Medulla oblongata (tissue), 1 donor: ENCODE data around the gene TGFBR2.

Experiments used
- DNase-seq: peaks from one replicate; pipeline ENCODE4 v3.0.0-alpha.2; 2015; ENCODE audit errors: extremely low spot score

TGFBR2 gene

GRCh38 chr3:30692498-30693130 lies 86.2 kb downstream of the TGFBR2 start:
- DNase-seq: no peak

GRCh38 chr3:30693470-30694120 lies 87.2 kb downstream of the TGFBR2 start:
- peak; percentile 88 for DNase-seq

GRCh38 chr3:30694148-30694547 lies 87.7 kb downstream of the TGFBR2 start:
- DNase-seq: no peak

- no peak for DNase-seq
These were observed 88.3 kb downstream of the TGFBR2 start for GRCh38 chr3:30694668-30695067.

- DNase-seq: no peak
These were observed 89.1 kb downstream of the TGFBR2 start for GRCh38 chr3:30695302-30696061.

GRCh38 chr3:30696403-30696819 lies 90.0 kb downstream of the TGFBR2 start:
- peak; percentile 81 for DNase-seq

GRCh38 chr3:30696896-30697295 lies 90.5 kb downstream of the TGFBR2 start:
- DNase-seq: no peak

GRCh38 chr3:30698549-30698948 lies 92.1 kb downstream of the TGFBR2 start:
- DNase-seq: no peak

- no peak for DNase-seq
These were observed 93.5 kb downstream of the TGFBR2 start for GRCh38 chr3:30699927-30700326.

GRCh38 chr3:30700702-30701321 lies 94.4 kb downstream of the TGFBR2 start:
- no peak for DNase-seq

GRCh38 chr3:30702038-30702827 lies 95.8 kb downstream of the TGFBR2 start:
- DNase-seq: no peak

- DNase-seq: no peak
These were observed 96.5 kb downstream of the TGFBR2 start for GRCh38 chr3:30702828-30703397.

- peak; percentile 15 for DNase-seq
These were observed 98.8 kb downstream of the TGFBR2 start for GRCh38 chr3:30704931-30705890.

- DNase-seq: no peak
These were observed 101.4 kb downstream of the TGFBR2 start for GRCh38 chr3:30707825-30708224.

- DNase-seq: no peak
These were observed 102.1 kb downstream of the TGFBR2 start for GRCh38 chr3:30708472-30708871.

GRCh38 chr3:30710017-30710416 lies 103.6 kb downstream of the TGFBR2 start:
- no peak for DNase-seq

GRCh38 chr3:30711151-30711550 lies 104.8 kb downstream of the TGFBR2 start:
- no peak for DNase-seq

- no peak for DNase-seq
These were observed 105.5 kb downstream of the TGFBR2 start for GRCh38 chr3:30711867-30712266.

GRCh38 chr3:30712991-30713390 lies 106.6 kb downstream of the TGFBR2 start:
- DNase-seq: no peak

- no peak for DNase-seq
These were observed 107.6 kb downstream of the TGFBR2 start for GRCh38 chr3:30713885-30714503.
